CD4-positive, alpha-beta T cell treated with Interleukin-15 for 4 hours (primary cell): ENCODE measurements around the gene ANKRD23.
"Not testable (repeated sequence)": the region's sequence is repeated elsewhere in the genome, so short reads cannot be mapped to it uniquely, and the experiment has no call there.

ENCODE experiments used
- DNase-seq: peaks from one replicate; pipeline ENCODE4 v3.0.0-alpha.2; 2020; ENCODE audit warnings: low spot score

Gene ANKRD23

DNA sequence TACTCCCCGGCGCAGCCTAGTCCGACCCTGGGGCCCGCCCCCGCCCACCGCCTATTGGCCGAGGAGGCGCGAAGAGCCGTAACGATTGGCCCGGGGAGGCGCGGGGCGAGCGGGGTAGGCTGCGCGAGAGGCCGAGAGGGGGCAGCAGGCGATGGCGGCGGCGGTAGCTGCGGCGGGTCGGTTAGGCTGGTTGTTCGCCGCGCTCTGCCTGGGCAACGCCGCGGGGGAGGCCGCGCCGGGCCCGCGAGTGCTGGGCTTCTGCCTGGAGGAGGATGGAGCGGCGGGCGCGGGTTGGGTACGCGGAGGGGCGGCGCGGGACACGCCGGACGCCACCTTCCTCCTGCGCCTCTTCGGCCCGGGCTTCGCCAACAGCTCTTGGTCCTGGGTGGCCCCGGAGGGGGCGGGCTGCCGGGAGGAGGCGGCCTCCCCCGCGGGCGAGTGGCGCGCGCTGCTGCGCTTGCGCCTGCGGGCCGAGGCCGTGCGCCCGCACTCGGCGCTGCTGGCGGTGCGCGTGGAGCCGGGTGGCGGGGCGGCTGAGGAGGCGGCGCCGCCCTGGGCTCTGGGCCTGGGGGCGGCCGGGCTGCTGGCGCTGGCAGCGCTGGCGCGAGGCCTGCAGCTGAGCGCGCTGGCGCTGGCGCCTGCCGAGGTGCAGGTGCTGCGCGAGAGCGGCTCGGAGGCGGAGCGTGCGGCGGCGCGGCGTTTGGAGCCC is 27.5 kb downstream of the ANKRD23 start, which contains the start of gene CNNM3:
Gene CNNM3, plus strand, starts transcription at position 142 of the 709 bp plus-strand sequence. Its CDS starts 10 bp downstream, at position 152.
- peak; percentile 97 for DNase-seq

DNA sequence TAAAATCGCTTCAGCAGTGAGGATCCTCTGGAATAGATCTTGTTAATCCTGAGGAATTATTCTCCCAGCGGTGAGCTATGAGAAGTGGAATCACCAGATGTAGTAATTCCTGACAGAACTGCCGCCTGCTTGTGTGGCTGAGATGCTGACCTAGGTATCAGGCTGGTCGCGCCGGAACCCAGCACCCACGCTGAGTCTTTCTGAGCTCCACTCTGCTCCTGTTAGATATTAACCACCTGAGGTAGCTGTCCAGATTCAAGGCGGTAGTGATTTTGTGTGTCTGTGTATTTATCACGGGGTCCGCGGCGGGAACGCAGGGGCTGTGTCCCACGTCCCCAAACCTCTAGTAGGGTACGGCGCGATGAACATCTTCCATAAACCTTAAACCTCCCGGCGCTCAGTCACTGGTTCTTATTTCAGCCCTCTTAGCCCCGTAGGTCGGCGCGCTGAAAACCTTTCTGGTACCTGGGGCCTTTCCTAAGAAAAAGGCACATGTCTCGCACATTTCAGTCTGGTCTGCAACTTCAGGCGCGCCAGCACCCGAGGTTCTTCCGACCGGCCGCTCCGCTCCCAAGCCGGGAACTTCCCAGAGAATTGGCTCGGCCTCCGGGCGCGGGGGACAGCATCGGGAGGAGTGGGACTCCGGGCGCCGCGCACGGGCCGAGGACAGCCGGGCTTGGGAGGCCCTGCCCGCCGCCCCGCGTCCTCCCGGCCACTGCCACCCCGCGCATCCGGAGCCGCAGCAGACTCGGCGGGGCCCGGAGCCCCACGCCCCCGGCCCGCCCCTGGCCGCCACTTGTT is 28.3 kb downstream of the ANKRD23 start:
- no peak for DNase-seq

DNA sequence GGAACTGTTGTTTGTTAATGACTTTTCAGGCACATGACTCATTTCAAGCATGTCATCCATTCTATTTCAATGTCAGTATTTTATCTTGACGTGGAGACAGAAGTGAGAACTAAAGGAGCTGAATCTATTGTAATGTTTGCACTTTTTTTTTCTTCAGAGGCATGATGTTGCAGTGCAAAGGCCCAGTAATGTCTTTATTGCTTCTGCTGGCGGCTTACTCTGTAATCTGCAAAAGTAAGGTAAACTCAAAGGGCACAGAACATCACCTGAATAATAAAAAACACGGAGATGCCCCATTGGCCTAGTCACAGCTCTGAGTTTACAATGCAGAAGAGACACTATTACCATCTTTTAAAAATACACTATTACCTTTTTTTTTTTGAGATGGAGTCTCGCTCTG is 30.2 kb downstream of the ANKRD23 start:
- no peak for DNase-seq

DNA sequence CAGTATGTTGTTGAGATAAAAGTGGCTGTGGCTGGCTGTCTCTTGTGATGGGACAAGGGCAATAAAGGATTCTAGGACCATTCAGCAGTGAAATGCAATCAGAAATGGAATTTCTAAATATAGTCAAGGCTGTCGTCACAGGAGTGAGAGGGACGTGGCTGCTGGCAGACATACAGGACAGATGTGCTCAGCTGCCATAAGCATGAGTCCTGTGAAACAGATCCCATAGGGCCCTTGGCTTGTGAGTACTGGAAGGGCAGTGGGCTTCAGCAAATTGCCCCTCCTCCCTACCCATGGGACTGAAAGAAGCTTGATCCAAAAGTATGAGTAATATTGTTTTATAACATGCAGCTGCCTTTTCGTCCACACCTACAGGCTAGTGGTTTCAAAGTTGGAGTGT is 31.9 kb downstream of the ANKRD23 start:
- DNase-seq, result no peak

DNA sequence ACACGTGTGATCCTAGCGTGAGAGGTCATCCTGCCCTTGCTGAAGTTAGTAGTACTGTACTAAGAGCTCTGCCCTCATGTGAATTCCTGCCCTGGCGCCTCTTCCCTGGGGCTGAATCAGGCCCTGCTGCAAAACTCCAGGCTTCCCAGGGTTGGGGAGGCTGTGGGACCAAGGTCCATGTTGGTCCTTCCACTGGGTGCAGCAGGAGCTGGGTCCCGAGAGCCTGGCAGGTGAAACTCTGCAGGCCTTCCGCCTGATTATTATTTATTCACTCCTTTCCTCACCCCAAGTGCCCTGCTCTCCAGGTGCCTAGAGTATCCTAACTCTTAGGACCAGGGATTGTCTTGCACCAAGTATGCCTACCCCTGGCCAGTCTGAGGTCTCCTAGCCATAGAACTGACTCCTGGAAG is 33.0 kb downstream of the ANKRD23 start:
- DNase-seq, result no peak

DNA sequence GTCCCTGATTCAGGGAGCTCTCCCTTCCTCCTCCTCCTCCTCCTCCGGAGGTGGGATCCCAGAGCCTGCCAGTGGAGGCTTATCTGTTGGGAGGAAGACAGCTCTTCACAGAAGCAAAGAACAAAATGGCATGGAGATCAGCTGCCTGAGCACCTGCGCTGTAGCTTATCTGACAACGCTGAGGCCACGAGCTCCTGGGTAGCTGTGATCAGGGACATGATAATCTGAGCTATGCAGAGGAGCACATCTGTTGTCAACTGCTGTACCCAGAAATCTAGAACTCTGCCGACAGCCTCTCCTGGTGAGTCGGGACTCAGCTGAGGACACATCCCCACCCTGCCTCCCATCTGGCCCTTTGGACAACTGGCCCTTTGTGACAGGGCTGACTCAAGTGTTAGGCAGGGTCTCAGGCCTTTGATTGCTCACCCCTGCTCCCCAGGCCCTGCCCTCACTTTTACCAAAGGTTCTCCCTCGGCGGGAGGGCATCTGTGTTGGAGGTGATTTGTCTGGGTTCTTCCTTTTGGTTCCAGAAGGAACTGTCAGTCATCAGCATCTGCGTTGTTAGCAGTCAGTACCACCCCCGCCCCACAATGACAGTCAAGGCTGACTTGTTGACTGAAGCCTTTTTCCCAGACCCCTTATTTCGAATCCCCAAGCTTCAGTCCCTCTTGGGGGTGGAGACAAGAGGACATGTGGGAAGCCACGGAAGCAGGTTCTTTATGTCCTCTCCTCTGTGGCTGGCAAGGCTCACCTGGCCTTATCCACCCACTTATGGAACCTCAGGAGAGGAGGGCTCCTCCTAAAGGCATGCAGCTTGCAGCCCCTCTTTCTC is 33.7 kb downstream of the ANKRD23 start:
- DNase-seq, result no peak

DNA sequence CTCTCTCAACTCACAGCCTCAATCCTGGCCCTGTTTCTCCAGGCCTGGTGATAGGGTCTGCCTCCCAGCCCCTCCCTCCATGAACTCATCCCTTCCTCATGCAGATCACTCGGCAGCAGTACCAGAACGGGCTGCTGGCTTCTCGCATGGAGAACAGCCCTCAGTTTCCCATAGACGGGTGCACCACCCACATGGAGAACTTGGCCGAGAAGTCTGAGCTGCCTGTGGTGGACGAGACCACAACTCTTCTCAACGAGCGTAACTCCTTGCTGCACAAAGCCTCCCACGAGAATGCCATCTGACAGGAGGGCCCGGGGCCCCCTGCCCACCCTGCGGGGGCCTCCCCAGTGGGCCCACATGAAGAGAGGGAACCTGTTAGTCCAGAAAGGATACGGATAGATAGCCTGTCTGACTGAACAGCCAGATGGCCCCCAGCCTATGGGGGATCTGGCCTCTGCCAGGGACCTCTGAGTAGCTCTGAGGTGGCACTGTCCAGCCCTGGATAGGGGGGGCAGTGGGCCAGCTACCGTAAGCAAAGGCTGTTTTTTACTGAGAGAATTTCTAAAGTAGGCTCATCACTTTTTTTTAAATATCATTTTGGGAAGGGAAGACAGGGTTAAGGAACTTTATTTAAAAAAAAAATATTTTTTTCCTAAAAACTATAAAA is 34.5 kb downstream of the ANKRD23 start:
- no peak for DNase-seq

DNA sequence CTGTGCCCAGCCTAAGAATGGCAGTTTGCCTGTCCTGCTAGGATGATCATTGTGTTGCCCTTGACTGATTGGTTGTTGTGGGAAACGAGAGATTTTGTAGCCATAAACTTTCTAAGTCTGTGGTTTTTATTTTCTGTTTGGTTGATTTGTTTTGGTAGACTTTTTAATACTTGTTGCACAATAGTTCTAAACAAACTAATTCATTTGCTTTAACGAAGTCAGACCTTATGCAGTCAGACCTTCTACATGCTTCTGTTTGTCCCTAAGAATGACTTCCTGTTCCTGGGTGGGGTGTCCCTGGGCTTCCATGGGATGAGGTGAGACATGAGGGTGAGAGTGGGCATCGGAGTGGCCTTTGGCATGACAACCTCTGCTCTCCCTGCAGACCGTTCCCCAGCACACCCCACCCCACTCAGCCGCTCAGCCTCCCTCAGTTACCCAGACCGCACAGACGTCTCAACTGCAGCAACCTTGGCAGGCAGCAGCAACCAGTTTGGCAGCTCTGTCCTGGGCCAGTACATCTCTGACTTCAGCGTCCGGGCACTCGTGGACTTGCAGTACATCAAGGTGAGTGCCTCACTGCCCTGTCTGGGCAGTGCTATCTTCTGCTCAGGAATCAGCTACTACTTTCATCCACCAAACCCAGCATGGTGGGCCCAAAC is 35.5 kb downstream of the ANKRD23 start:
- DNase-seq, result no peak

DNA sequence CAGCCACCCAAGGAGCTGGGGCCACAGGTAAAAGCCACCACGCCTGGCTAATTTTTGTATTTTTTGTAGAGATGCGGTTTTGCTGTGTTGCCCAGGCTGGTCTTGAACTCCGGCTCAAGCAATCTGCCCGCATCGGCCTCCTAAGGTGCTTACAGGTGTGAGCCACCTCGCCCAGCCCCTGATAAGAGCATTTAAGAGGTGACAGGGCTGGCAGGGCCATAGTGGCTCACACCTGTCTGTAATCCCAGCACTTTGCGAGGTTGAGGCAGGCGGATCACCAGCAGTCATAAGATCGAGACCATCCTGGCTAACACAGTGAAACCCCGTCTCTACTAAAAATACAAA is 36.7 kb downstream of the ANKRD23 start:
- no peak for DNase-seq

DNA sequence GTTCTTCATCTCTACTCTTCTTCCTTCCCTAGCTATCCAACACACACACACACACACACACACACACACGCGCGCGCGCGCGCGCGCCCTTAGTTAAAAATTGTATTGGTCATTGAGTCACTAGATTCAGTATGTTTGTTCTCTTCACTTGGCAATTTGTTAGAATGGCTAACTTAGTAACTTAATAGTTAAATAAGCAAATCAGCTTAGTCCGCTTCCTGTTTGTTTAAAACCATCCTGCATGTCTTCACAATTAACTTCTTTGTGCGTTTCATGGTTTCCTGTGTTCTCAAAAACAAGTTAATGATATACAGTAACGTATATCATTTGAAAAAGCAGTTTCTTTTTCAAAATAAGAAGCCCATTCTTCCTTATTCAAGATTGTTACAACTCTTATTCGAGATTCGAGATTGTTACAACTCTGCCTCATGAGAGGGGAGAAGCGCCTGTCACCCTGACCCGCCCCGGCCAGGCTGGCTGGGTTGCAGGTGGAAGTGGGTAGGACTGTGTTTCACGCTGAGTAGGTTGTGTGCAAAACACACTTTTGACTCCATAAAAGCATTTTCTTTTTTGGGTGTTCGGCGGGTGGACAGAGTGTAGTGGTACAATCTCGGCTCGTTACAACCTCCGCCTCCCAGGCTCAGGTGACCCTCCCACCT is 37.2 kb downstream of the ANKRD23 start:
- DNase-seq, result peak; percentile 37

DNA sequence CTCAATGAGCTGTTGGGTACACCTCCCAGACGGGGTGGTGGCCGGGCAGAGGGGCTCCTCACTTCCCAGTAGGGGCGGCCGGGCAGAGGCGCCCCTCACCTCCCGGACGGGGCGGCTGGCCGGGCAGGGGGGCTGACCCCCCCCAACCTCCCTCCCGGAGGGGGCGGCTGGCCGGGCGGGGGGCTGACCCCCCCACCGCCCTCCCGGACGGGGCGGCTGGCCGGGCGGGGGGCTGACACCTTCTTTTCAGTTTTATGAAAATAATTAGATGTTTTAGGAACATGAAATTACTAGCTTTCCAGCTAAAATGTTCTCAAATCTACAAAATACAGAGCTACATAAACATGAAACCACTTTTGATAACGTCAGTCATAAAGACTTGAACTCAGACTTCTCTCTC is 37.9 kb downstream of the ANKRD23 start:
- not testable (repeated sequence) for DNase-seq

DNA sequence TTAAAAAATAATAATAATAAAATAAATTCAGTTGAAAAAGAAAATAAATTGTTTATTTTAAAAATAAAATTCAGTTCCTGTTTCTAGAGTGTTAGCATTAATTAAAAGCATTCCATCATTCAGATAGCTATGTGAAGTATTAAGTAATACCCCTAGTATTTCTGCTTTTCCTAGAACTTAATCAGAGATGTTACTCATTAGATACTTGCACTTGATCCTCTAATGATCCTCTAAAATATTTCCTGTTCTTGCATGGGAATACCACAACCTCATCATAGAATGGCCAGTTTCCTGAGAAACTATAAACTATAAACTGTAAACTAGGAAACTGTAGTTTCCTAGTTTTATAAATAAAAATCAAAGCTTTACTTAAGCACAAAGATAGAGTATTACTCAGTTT is 38.8 kb downstream of the ANKRD23 start:
- DNase-seq, result no peak

DNA sequence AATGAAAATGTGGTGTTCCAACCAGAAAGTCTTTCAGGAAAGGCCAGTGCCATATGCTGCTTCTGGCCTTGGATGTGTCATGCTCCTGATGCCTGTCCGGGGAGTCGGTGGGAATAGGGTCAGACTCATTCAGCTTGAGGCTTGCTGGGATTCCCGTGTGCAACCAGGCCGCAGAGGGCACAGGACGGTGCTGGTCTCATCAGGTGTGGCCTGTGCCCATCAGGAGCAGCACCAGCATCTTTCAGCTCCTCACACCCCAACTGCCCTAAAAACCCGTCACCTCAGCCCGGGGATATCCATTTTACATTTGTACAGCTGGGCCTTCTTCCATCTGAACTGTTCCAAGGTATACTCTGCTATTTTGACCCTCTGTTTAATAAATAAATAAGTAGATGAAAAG is 41.1 kb downstream of the ANKRD23 start:
- DNase-seq, result no peak

DNA sequence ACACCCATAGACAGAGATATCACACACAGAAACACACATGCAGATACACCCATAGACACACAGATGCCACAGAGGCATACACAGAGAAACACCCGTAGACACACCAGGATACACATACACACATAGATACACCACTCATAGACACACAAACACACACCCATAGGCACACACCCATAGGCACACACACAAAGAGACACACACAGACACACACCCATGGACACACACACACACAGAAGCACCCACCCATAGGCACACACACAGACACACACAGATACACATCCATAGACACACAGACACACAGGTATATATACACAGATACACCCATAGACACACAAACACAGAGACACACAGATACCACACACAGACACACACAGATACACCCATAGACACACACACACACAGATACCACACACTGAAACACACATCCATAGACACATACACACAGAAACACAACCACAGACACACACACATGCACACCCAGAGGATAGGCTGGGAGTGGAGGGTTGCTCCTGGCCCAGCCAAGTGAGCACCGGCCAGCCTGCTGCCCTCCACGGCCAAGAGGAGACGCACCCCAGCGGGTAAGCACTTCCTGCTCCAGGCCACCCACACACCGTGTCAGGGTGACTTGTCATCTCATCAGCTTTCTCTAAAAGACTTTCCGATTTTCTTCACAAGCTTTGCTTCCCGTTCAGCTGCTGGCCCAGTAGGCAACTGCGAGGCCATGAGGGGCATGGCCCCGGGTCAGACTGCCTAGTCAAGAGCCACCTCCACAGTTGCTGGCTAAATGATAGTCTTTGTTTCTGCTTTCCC is 41.8 kb downstream of the ANKRD23 start:
- DNase-seq, result peak; percentile 29

DNA sequence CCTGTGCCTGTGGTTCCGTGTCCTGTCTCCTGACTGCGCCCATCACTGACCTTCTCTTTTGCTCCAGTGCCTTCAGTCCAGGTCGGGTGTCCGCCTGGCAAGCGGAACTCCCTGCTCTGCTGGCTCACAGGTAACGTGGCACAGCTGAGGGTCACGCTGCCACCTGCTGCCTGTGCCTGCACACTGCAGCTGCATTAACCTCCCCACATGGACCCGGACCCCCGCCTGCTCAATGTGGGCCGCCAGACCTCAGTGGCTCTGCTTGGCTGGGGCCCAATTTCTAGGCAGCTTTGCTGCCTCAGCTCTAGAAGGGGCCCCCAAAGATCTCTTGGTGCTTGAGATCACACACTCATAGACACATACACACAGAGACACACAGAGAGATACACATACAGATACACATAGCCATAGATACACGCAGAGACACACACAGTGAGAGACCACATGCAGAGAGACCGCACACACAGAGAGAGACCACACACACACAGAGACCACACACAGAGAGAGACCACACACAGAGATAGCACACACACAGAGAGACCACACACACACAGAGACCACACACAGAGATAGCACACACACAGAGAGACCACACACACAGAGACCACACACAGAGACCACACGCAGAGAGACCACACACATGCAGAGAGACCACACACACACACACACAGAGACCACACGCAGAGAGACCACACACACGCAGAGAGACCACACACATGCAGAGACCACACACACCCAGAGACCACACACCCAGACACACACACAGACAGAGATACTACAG is 42.6 kb downstream of the ANKRD23 start:
- peak; percentile 68 for DNase-seq

DNA sequence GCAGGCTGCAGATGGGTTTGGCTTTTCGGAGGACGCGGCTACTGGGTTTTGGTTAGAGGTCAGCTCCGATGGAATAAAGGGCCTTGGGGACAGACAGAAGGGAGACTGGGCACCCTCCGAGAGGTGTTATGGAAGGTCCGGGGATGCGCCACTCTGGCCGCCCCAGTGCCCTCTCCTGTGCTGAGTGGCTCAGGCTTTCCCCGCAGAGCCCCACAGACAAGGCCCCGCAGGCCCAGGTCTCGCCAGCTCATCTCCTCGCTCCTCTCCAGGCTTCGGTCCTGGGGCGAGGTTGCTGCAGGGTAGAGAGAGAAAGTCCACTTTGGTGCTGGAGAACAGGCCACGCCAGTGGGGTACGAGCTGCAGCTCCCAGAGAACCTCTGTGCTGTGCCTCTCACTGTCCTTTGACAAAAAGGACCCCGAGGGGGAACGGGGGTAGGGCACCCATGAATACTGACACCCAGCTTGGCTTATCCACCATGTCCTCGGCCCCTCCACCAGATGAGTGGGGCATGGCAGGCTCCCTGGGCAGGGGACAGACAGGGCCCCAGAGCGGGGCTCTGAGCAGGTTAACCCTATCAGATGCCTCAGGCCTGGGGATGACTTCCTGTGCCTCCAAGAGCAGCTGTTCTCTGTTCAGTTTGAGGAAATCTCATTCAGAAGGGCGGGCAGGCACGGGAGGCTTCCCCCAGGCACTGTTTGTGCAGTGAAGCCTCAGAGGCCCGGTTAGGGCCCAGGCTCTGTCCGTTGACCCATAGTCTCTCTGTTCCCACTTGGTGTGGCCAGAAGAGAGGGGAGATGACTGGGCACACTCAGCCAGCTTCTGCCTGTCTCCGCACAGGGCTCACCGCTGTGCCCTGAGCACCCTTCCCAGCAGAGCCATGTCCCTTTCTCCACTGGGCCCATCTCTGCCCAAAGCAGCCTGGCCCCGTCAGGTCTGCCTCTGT is 43.5 kb downstream of the ANKRD23 start:
- DNase-seq, result no peak

DNA sequence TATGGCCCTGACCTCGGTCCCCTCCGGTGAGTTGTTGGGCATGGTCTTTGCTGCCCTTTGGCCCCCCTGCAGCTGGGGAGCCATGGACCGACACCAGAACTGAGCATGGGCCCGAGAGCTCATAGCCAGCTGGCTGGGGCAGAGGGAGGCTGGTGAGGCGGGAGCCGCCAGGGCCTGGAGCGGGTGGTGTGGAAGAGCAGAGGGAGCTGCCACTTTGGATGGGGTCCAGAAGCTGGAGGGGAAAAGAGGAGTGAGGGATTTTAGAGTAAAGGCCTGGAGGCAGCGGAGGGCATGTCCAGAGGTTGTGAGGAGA is 44.2 kb downstream of the ANKRD23 start:
- DNase-seq, result no peak
